PC-9 (cell line): ENCODE measurements around the gene TGFB3.

Experiments
- CTCF ChIP-seq: fragments of 200-600 bp; sonication (generic); conservative IDR thresholded peaks from 2 replicates; pipeline ENCODE4 v1.6.1; 2017; ENCODE audit warnings: mixed run types, antibody characterized with exemption, mild to moderate bottlenecking, moderate library complexity
- EZH2 ChIP-seq: fragments of 200-600 bp; sonication (generic); IDR thresholded peaks from 2 replicates; pipeline ENCODE4 v1.8.0; 2017; ENCODE audit warnings: antibody characterized with exemption, low read depth

DNA sequence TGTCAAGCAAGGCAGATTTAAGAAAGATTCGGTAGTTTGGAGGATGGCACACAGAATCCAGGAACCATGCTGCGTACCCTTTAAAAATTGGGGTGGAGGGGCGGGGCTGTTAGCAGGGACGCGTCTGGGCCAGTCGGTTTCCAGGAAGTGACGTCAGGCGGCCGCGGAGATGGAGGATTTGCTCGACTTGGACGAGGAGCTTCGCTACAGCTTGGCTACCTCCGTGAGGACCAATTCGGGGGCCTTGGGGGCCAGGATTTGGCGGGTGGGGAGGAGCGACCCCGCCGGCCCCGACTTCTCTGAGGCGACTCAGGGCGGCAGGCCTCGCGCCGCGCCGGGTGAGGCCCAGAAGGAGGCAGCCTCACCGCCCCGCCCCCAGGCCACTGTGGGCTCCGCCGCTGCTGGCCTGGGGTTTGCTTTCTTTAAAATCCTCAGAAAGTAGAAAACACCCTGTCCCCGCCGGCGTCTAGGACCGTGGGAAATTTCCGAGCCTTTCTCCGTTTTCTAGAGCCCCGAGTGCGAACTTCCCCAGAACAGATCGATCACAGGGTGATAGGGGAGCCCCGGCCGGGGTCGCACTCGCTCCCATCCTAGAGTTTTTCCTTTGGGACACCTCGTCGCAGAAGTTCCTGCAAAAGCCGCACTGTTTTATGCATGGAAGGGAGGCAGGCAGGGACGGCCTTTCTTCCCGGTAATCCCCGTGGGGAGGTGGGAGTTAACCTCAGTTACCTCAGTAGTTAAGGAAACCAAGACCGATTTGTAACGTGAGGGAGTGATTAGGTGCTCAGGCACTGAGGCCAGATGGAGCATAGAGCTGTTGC lies 4.0 kb upstream of the TGFB3 start, which contains the start of gene IFT43:
- no peak for TF ChIP-seq EZH2
- no peak for TF ChIP-seq CTCF
